Suprapubic skin (tissue), 3 donors: Measurements from ENCODE around the gene RABGAP1.

Experiments
- EP300 ChIP-seq: sonication (generic); formaldehyde crosslinking; IDR thresholded peaks from one replicate; pipeline ENCODE4 v1.6.1; 2017; ENCODE audit warnings: antibody characterized with exemption
- POLR2A ChIP-seq, 2 donors: fragments of 450-650 bp; IDR thresholded peaks; one replicate each; pipeline ENCODE4 v1.6.1; 2017; ENCODE audit warnings: antibody characterized with exemption in 2 of 2, mild to moderate bottlenecking in 2 of 2, moderate library complexity in 2 of 2
- TF ChIP-seq, protein P1 (sequence below), 2 donors: fragments of 200-600 bp in 1 of 2; fragments of 450-650 bp in 1 of 2; sonication (generic) in 1 of 2; IDR thresholded peaks; one replicate each; pipeline ENCODE4 v1.5.1; 2016 to 2019; ENCODE audit warnings: antibody characterized with exemption in 2 of 2, mild to moderate bottlenecking in 1 of 2, moderate library complexity in 1 of 2

DNA sequence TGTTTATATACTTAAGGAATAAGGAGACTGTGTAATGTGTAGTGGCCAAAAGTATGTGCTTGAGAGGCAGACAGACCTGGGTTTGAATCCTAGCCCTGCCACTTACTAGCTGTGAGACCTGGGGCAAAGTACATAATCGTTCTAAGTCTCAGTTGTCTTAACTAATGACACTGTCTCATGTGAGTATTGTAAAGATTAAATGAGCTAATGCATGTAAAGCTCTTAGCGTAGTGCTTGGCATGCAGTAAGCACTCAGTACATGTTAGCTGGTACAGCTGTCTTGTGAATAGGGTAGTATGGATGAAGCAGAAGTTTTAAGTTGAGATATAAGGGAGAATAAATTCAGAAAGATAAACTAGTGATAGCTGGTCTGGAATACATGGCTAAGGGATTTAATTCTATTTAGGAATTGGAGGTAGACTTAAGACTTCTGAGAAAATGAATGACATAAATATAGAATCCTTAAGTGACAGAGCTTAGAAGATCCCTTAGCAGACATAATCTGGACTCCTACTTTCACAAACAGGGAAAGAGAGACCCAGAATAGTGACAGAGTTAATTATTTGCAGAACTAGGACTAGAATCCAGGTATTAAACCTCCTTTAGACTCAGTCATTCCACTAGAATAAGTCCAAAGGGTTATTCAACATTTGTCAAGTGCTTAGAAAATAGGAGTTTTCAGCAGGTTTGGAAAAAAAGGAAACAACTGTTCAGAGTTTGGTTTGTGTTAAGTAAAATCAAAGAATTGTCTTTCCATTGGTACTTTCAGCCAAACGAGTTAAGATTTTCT lies 105.8 kb downstream of the RABGAP1 start:
- TF ChIP-seq POLR2A (IDR thresholded peaks at IDR 0.05) (no peak), EP300 (no peak)
- TF ChIP-seq, protein P1, sequence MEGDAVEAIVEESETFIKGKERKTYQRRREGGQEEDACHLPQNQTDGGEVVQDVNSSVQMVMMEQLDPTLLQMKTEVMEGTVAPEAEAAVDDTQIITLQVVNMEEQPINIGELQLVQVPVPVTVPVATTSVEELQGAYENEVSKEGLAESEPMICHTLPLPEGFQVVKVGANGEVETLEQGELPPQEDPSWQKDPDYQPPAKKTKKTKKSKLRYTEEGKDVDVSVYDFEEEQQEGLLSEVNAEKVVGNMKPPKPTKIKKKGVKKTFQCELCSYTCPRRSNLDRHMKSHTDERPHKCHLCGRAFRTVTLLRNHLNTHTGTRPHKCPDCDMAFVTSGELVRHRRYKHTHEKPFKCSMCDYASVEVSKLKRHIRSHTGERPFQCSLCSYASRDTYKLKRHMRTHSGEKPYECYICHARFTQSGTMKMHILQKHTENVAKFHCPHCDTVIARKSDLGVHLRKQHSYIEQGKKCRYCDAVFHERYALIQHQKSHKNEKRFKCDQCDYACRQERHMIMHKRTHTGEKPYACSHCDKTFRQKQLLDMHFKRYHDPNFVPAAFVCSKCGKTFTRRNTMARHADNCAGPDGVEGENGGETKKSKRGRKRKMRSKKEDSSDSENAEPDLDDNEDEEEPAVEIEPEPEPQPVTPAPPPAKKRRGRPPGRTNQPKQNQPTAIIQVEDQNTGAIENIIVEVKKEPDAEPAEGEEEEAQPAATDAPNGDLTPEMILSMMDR (IDR thresholded peaks at IDR 0.05): no peak
